AG09309 (cell line): ENCODE results near the gene L3MBTL2.

Experiments
- DNase-seq: peaks from one replicate; pipeline ENCODE4 v3.0.0-alpha.2; 2010; ENCODE audit warnings: low read depth
- H3K4me3 ChIP-seq: 2 replicates; pipeline ENCODE4 v1.5.1; 2011; ENCODE audit warnings: mild to moderate bottlenecking, low read depth, low read length, moderate library complexity; ENCODE audit not compliant: control insufficient read depth
- CTCF ChIP-seq: IDR thresholded peaks from 2 replicates; pipeline ENCODE4 v1.5.1; 2011; ENCODE audit warnings: mild to moderate bottlenecking, low read depth, low read length, inconsistent platforms; ENCODE audit not compliant: insufficient read depth, control insufficient read depth; ENCODE audit errors: missing control alignments

The L3MBTL2 gene

GRCh38 chr22:41193829-41194228 is 11.3 kb upstream of the L3MBTL2 start:
- TF ChIP-seq CTCF: no peak
- DNase-seq: no peak
- H3K4me3 ChIP-seq: no peak overlapping the region

- DNase-seq: no peak
- peak overlapping the region; percentile 83 for H3K4me3 ChIP-seq
- TF ChIP-seq CTCF: peak; percentile 24
These were observed 7.8 kb upstream of the L3MBTL2 start for GRCh38 chr22:41197038-41197972.

GRCh38 chr22:41198027-41198580 is 7.0 kb upstream of the L3MBTL2 start:
- TF ChIP-seq CTCF: no peak
- peak overlapping the region; percentile 83 for H3K4me3 ChIP-seq
- DNase-seq: no peak

- no peak for DNase-seq
- H3K4me3 ChIP-seq: no peak overlapping the region
- no peak for TF ChIP-seq CTCF
These were observed 4.0 kb upstream of the L3MBTL2 start for GRCh38 chr22:41201141-41201540.

GRCh38 chr22:41203118-41203517 is 2.0 kb upstream of the L3MBTL2 start:
- no peak overlapping the region for H3K4me3 ChIP-seq
- TF ChIP-seq CTCF: no peak
- no peak for DNase-seq

- no peak for TF ChIP-seq CTCF
- no peak for DNase-seq
- no peak overlapping the region for H3K4me3 ChIP-seq
These were observed 1.0 kb upstream of the L3MBTL2 start for GRCh38 chr22:41204066-41204465.
